ENCODE results near the gene CDH26. TPM values are rescaled to one million over a fixed set of nuclear protein-coding genes. Genes with fewer than 3 reads are reported as not detected.

The CDH26 gene
- total and polyA plus RNA-seq, 2 experiments from 2014 or later = 2.0 TPM

GRCh38 chr20:60039526-60039925 lies 81.3 kb downstream of the CDH26 start:
- peaks cover 10% of the 10 kb centered on the region; the same call in 1 of the 3 replicates for H3K36me3 Mint-ChIP-seq (ENCODE audit: low read depth)
- TF ChIP-seq EZH2phosphoT487 (IDR thresholded peaks at IDR 0.05; ENCODE audit: unreplicated experiment) (no peak), EZH2 (IDR thresholded peaks at IDR 0.05; ENCODE audit: low read depth, unreplicated experiment) (no peak), STAT1 (IDR thresholded peaks at IDR 0.05; ENCODE audit: unreplicated experiment) (no peak), REST (IDR thresholded peaks at IDR 0.05; ENCODE audit: unreplicated experiment) (no peak), NANOG (IDR thresholded peaks at IDR 0.05; ENCODE audit: borderline replicate concordance) (no peak), ZNF462 (CRISPR knock-in tag; IDR thresholded peaks at IDR 0.05) (no peak), ETS1 (IDR thresholded peaks at IDR 0.05) (no peak)
- no peak overlapping the region for H3K4me3 Mint-ChIP-seq
- Histone ChIP-seq H3F3A (replicated peaks; ENCODE audit: low read depth) (no peaks in the 10 kb centered on the region), H2AFZ (no peak overlapping the region), H4K20me1 (replicated peaks; ENCODE audit: insufficient read depth) (no peaks in the 10 kb centered on the region), H3K4me3 (no peak overlapping the region), H3K9me2 (ENCODE audit: insufficient read depth) (0 out of 2 replicates have a peak, but pooled peaks cover 3% of the 10 kb centered on the region), H3K27ac (ENCODE audit: low read depth) (no peak overlapping the region), H3K36me3 (ENCODE audit: insufficient read depth) (no peaks in the 10 kb centered on the region), H3K4me1 (ENCODE audit: insufficient read depth) (0 out of 2 replicates have a peak, but pooled peaks cover 4% of the 10 kb centered on the region), H3K27me3 (ENCODE audit: insufficient read depth) (no peaks in the 10 kb centered on the region), H3K4me2 (no peak overlapping the region), H3K79me2 (replicated peaks; ENCODE audit: insufficient read depth) (no peaks in the 10 kb centered on the region)
- peaks cover 9% of the 10 kb centered on the region for H3K27me3 Mint-ChIP-seq (ENCODE audit: insufficient read depth, low read depth, poor library complexity)
- H3K9me3 Mint-ChIP-seq = peaks cover 10% of the 10 kb centered on the region; the same call in 2 of the 3 replicates
- H3K4me1 Mint-ChIP-seq = peaks cover 16% of the 10 kb centered on the region; the same call in 2 of the 3 replicates
- no peak overlapping the region for H3K27ac Mint-ChIP-seq
- ATAC-seq (no peak), DNase-seq (ENCODE audit: low spot score) (no peak)
